Testis (tissue), 3 donors: Measurements from ENCODE around the gene BUB1B. TPM values are rescaled to one million over a fixed set of nuclear protein-coding genes. Genes with fewer than 3 reads are reported as not detected.
A peak's percentile ranks its signal among the peaks of the same experiment; 100 is the strongest.

ENCODE experiments used
- DNase-seq: peaks from one replicate; pipeline ENCODE4 v3.0.0-alpha.2; 2019
- H3K27ac ChIP-seq, 2 donors: fragments of 200-600 bp; sonication (generic); one replicate each; pipeline ENCODE4 v1.5.1; 2019
- H3K27me3 ChIP-seq: fragments of 200-600 bp; sonication (generic); one replicate; pipeline ENCODE4 v1.5.1; 2019
- H3K36me3 ChIP-seq: fragments of 200-600 bp; sonication (generic); one replicate; pipeline ENCODE4 v1.5.1; 2017; ENCODE audit warnings: low read depth; ENCODE audit errors: missing control alignments
- H3K4me1 ChIP-seq: fragments of 200-600 bp; sonication (generic); one replicate; pipeline ENCODE4 v1.5.1; 2019
- H3K4me3 ChIP-seq, 2 donors: fragments of 200-600 bp; sonication (generic); one replicate each; pipeline ENCODE4 v1.5.1; 2017 to 2019
- H3K9me3 ChIP-seq: fragments of 200-600 bp; sonication (generic); one replicate; pipeline ENCODE4 v1.5.1; 2017
- POLR2A ChIP-seq: fragments of 450-650 bp; IDR thresholded peaks from one replicate; pipeline ENCODE4 v1.6.1; 2017; ENCODE audit warnings: antibody characterized with exemption, mild to moderate bottlenecking, moderate library complexity
- WGBS, 2 donors: methylation state at CpG; one replicate each; pipeline ENCODE4 v1.1.5; 2018; 5-methylcytosine and 5-hydroxymethylcytosine counted together
- intact Hi-C: fragments of 100-400 bp; cut with DNase I; formaldehyde crosslinking; loops from one replicate; pipeline ENCODE4 v1.15.1; 2023; ENCODE audit warnings: low total_unique reads
- polyA plus RNA-seq: library from polyadenylated mRNA; stranded (reverse); fragments of 350-450 nt; fragmentation: Illumina TruSeq; extraction: RNeasy Lipid Tissue Mini Kit (QIAGEN cat#74804); gene quantifications from one replicate; pipeline ENCODE4 v1.2.3, GENCODE V29; 2014; ENCODE audit warnings: low read depth, low replicate concordance; ENCODE audit not compliant: insufficient read depth
- total RNA-seq, 2 donors: library from RNA; depleted of rRNA; stranded (reverse); fragments of >200 nt; gene quantifications; one replicate each; pipeline ENCODE4 v1.2.3, GENCODE V29; 2016
- TF ChIP-seq, protein P1 (sequence below), 3 experiments: fragments of 450-650 bp in 2 of 3; fragments of 200-600 bp in 1 of 3; sonication (generic) in 1 of 3; IDR thresholded peaks; one replicate each; pipeline ENCODE4 v1.5.1; 2016 to 2019; ENCODE audit warnings: antibody characterized with exemption in 3 of 3, mild to moderate bottlenecking in 2 of 3, moderate library complexity in 1 of 3

The BUB1B gene
- total and polyA plus RNA-seq, 3 donors from 2014 or later: 38.6 to 66.2 (median 53.9) TPM

DNA sequence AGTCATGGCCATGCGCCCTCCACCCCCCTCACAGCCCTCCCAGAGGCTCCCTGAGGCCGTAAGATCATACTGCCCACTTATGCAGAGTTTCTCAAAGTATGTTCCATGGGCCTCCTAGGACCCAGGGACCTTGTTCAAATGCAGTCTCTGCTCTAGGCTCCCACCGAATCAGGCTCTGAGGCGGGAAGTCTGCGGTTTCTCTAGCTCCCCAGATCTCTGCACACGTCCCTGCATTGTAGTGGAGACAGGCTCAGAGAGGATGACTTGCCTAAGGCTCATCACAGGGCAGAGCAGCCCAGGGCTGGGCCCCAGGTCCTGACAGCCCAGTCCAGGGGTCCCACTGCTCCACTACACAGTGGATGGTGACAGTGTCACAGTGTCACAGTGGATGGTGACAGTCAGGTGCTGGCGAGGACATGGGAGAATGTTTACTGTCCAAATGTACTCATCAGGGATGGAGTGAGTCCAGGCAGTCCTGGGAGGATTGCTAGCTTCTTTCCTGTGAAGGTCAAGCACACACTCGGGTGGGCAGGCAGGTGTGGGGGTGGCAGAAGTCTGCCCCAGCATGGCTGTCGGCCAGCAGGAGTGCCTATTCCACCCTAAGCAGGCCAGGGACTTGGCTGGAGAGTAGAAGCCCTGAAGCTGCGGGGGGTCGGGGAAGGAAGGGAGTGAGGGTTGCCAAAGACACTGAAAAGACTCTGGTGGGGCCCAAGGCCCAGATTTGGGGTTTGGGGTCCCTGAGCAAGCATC is 109.6 kb downstream of the BUB1B start:
- H3K27ac ChIP-seq: peak overlapping the region in 1 of 2 donors; percentile 3
- H3K27me3 ChIP-seq: no peaks in the 10 kb centered on the region
- peak; percentile 68 for DNase-seq
- TF ChIP-seq POLR2A: no peak
- TF ChIP-seq, protein P1, sequence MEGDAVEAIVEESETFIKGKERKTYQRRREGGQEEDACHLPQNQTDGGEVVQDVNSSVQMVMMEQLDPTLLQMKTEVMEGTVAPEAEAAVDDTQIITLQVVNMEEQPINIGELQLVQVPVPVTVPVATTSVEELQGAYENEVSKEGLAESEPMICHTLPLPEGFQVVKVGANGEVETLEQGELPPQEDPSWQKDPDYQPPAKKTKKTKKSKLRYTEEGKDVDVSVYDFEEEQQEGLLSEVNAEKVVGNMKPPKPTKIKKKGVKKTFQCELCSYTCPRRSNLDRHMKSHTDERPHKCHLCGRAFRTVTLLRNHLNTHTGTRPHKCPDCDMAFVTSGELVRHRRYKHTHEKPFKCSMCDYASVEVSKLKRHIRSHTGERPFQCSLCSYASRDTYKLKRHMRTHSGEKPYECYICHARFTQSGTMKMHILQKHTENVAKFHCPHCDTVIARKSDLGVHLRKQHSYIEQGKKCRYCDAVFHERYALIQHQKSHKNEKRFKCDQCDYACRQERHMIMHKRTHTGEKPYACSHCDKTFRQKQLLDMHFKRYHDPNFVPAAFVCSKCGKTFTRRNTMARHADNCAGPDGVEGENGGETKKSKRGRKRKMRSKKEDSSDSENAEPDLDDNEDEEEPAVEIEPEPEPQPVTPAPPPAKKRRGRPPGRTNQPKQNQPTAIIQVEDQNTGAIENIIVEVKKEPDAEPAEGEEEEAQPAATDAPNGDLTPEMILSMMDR (IDR thresholded peaks at IDR 0.05): no peak
- no peaks in the 10 kb centered on the region for H3K36me3 ChIP-seq
- H3K9me3 ChIP-seq: no peaks in the 10 kb centered on the region
- intact Hi-C loops: loop anchor here (5.0 kb wide), 2 partner anchors 53 to 228 kb away; no protein-coding TSS in a partner anchor
- H3K4me3 ChIP-seq: no peak overlapping the region
- peaks cover 28% of the 10 kb centered on the region for H3K4me1 ChIP-seq
- WGBS, 2 donors: 59 to 80% methylated on average over 11 of the region's 11 CpGs

Other genes starting within 250 kb of the BUB1B start
- gene GPR176, start 240.8 kb upstream of the BUB1B start, total RNA-seq: 10 to 100 TPM; 22.0 to 34.1 TPM
- 23.1 TPM for gene GPR176, start 240.8 kb upstream of the BUB1B start, polyA plus RNA-seq
- gene EIF2AK4, start 227.0 kb upstream of the BUB1B start, total RNA-seq: 10 to 100 TPM; 47.4 to 56.5 TPM
- 22.4 TPM for gene EIF2AK4, start 227.0 kb upstream of the BUB1B start, polyA plus RNA-seq
- 100 to 1,000 TPM; 277 to 410 TPM for gene SRP14, start 121.9 kb upstream of the BUB1B start, total RNA-seq
- 359 TPM for gene SRP14, start 121.9 kb upstream of the BUB1B start, polyA plus RNA-seq
- gene BMF, start 52.2 kb upstream of the BUB1B start, total RNA-seq: 1 to 10 TPM; 6.9 to 7.7 TPM
- 4.9 TPM for gene BMF, start 52.2 kb upstream of the BUB1B start, polyA plus RNA-seq
- gene PAK6, start 78.0 kb downstream of the BUB1B start, total RNA-seq: 100 to 1,000 TPM; 140 to 245 TPM
- gene PAK6, start 78.0 kb downstream of the BUB1B start, polyA plus RNA-seq: 47.4 TPM
- gene ANKRD63, start 122.0 kb downstream of the BUB1B start, total RNA-seq: 10 to 100 TPM in 1 of 2 donors, 1 to 10 TPM in 1; 3.1 to 11.8 TPM
- gene ANKRD63, start 122.0 kb downstream of the BUB1B start, polyA plus RNA-seq: not detected
- 1 to 10 TPM; 8.8 to 9.7 TPM for gene PLCB2, start 146.9 kb downstream of the BUB1B start, total RNA-seq
- gene PLCB2, start 146.9 kb downstream of the BUB1B start, polyA plus RNA-seq: 13.6 TPM
- gene INAFM2, start 162.6 kb downstream of the BUB1B start, total RNA-seq: 10 to 100 TPM; 31.8 to 49.8 TPM
- 43.4 TPM for gene INAFM2, start 162.6 kb downstream of the BUB1B start, polyA plus RNA-seq
- gene CCDC9B, start 179.9 kb downstream of the BUB1B start, total RNA-seq: 10 to 100 TPM; 36.8 to 38.9 TPM
- 20.4 TPM for gene CCDC9B, start 179.9 kb downstream of the BUB1B start, polyA plus RNA-seq
- gene PHGR1, start 190.0 kb downstream of the BUB1B start, total RNA-seq: not detected
- not detected for gene PHGR1, start 190.0 kb downstream of the BUB1B start, polyA plus RNA-seq
- gene DISP2, start 197.2 kb downstream of the BUB1B start, total RNA-seq: 1 to 10 TPM; 4.4 to 7.6 TPM
- gene DISP2, start 197.2 kb downstream of the BUB1B start, polyA plus RNA-seq: 3.0 TPM
- gene KNSTRN, start 221.7 kb downstream of the BUB1B start, total RNA-seq: 10 to 100 TPM; 39.6 to 66.9 TPM
- gene KNSTRN, start 221.7 kb downstream of the BUB1B start, polyA plus RNA-seq: 125 TPM
- 10 to 100 TPM; 79.1 to 94.7 TPM for gene IVD, start 244.7 kb downstream of the BUB1B start, total RNA-seq
- 88.7 TPM for gene IVD, start 244.7 kb downstream of the BUB1B start, polyA plus RNA-seq